HEK293 (cell line): Measurements from ENCODE around the gene UBALD2.

Experiments used
- CTCF ChIA-PET: fragments of 350-600 bp; formaldehyde crosslinking; extraction: SDS; loops from one replicate; lab custom pipeline; 2021; ENCODE audit warnings: antibody characterized with exemption; lab: Yijun Ruan, JAX
- POLR2A ChIA-PET: fragments of 300-600 bp; formaldehyde crosslinking; extraction: SDS; loops from one replicate; lab custom pipeline; 2020; ENCODE audit warnings: antibody characterized with exemption, inconsistent platforms; lab: Yijun Ruan, JAX
- H3K27ac ChIP-seq: fragments of 200-500 bp; sonication (Bioruptor generic); 2 replicates; pipeline ENCODE4 v1.5.1; 2014; ENCODE audit warnings: low read depth, low read length, control low read depth, inconsistent platforms; ENCODE audit errors: extremely low read depth
- H3K36me3 ChIP-seq, 2 experiments: fragments of 200-500 bp in 1 of 2; sonication (Bioruptor generic) in 1 of 2; 1 replicate in 1 of 2; 2 replicates in 1 of 2; pipeline ENCODE4 v1.5.1; 2014 to 2017; ENCODE audit warnings: inconsistent platforms in 2 of 2, low read length in 2 of 2; ENCODE audit not compliant: control insufficient read depth in 2 of 2, insufficient read depth in 1 of 2
- H3K4me1 ChIP-seq: fragments of 200-500 bp; sonication (Bioruptor generic); 2 replicates; pipeline ENCODE4 v1.5.1; 2014; ENCODE audit warnings: mild to moderate bottlenecking, low read length, inconsistent platforms; ENCODE audit not compliant: control insufficient read depth, insufficient read depth
- H3K4me3 ChIP-seq: 2 replicates; pipeline ENCODE4 v1.5.1; 2011; ENCODE audit warnings: low read depth, mild to moderate bottlenecking, control low read depth, low read length, moderate library complexity
- H3K9me3 ChIP-seq: fragments of 200-500 bp; sonication (Bioruptor generic); 2 replicates; pipeline ENCODE4 v1.5.1; 2014; ENCODE audit warnings: low read depth, low read length, inconsistent platforms; ENCODE audit not compliant: control insufficient read depth, insufficient read depth
- EGR2 ChIP-seq: fragments of 450-650 bp; formaldehyde crosslinking; IDR thresholded peaks from 2 replicates; pipeline ENCODE4 v1.5.1; 2016; ENCODE audit warnings: low read depth, missing biosample characterization, missing genetic modification characterization
- GFI1B ChIP-seq: fragments of 450-650 bp; formaldehyde crosslinking; IDR thresholded peaks from 2 replicates; pipeline ENCODE4 v1.5.1; 2016; ENCODE audit warnings: missing biosample characterization, missing genetic modification characterization
- GLIS1 ChIP-seq: fragments of 450-650 bp; formaldehyde crosslinking; IDR thresholded peaks from 2 replicates; pipeline ENCODE4 v1.5.1; 2016; ENCODE audit warnings: missing biosample characterization, missing genetic modification characterization
- MEIS1 ChIP-seq: sonication (generic); formaldehyde crosslinking; IDR thresholded peaks from 2 replicates; pipeline ENCODE4 v1.8.1; 2022; ENCODE audit warnings: missing genetic modification reagents, mild to moderate bottlenecking, borderline replicate concordance
- TRIM28 ChIP-seq: IDR thresholded peaks from 2 replicates; pipeline ENCODE4 v1.6.1; 2011; ENCODE audit warnings: low read length, control low read depth, borderline replicate concordance
- ZFP37 ChIP-seq: fragments of 450-650 bp; formaldehyde crosslinking; IDR thresholded peaks from 2 replicates; pipeline ENCODE4 v1.5.1; 2016; ENCODE audit warnings: missing biosample characterization, missing genetic modification characterization
- ZNF138 ChIP-seq: fragments of 450-650 bp; formaldehyde crosslinking; IDR thresholded peaks from 2 replicates; pipeline ENCODE4 v1.5.1; 2016; ENCODE audit warnings: missing biosample characterization, missing genetic modification characterization, borderline replicate concordance
- ZNF169 ChIP-seq: fragments of 450-650 bp; formaldehyde crosslinking; IDR thresholded peaks from 2 replicates; pipeline ENCODE4 v1.5.1; 2016; ENCODE audit warnings: missing biosample characterization, missing genetic modification characterization
- ZNF184 ChIP-seq: fragments of 450-650 bp; IDR thresholded peaks from 2 replicates; pipeline ENCODE4 v1.5.1; 2018; ENCODE audit warnings: missing biosample characterization, mild to moderate bottlenecking, missing genetic modification characterization
- ZNF239 ChIP-seq: fragments of 450-650 bp; formaldehyde crosslinking; IDR thresholded peaks from 2 replicates; pipeline ENCODE4 v1.5.1; 2016; ENCODE audit warnings: missing biosample characterization, missing genetic modification characterization
- ZNF24 ChIP-seq: fragments of 450-650 bp; formaldehyde crosslinking; IDR thresholded peaks from 2 replicates; pipeline ENCODE4 v1.5.1; 2016; ENCODE audit warnings: missing biosample characterization, missing genetic modification characterization
- ZNF324 ChIP-seq: fragments of 450-650 bp; formaldehyde crosslinking; IDR thresholded peaks from 2 replicates; pipeline ENCODE4 v1.5.1; 2016; ENCODE audit warnings: missing biosample characterization, missing genetic modification characterization
- ZNF354C ChIP-seq: fragments of 450-650 bp; formaldehyde crosslinking; IDR thresholded peaks from 2 replicates; pipeline ENCODE4 v1.5.1; 2016; ENCODE audit warnings: missing biosample characterization, missing genetic modification characterization, low read depth, borderline replicate concordance
- ZNF394 ChIP-seq: fragments of 450-650 bp; formaldehyde crosslinking; IDR thresholded peaks from 2 replicates; pipeline ENCODE4 v1.5.1; 2016; ENCODE audit warnings: missing biosample characterization, missing genetic modification characterization, mild to moderate bottlenecking, moderate library complexity, borderline replicate concordance
- ZNF433 ChIP-seq: fragments of 450-650 bp; formaldehyde crosslinking; IDR thresholded peaks from 2 replicates; pipeline ENCODE4 v1.5.1; 2016; ENCODE audit warnings: missing biosample characterization, missing genetic modification characterization, low read depth
- ZNF501 ChIP-seq: fragments of 450-650 bp; formaldehyde crosslinking; IDR thresholded peaks from 2 replicates; pipeline ENCODE4 v1.5.1; 2016; ENCODE audit warnings: missing biosample characterization, missing genetic modification characterization
- ZNF560 ChIP-seq: fragments of 450-650 bp; formaldehyde crosslinking; IDR thresholded peaks from 2 replicates; pipeline ENCODE4 v1.5.1; 2017; ENCODE audit warnings: missing biosample characterization, missing genetic modification characterization, borderline replicate concordance
- ZNF610 ChIP-seq: fragments of 450-650 bp; formaldehyde crosslinking; IDR thresholded peaks from 2 replicates; pipeline ENCODE4 v1.5.1; 2016; ENCODE audit warnings: missing biosample characterization, missing genetic modification characterization, borderline replicate concordance
- ZNF621 ChIP-seq: fragments of 450-650 bp; formaldehyde crosslinking; IDR thresholded peaks from 2 replicates; pipeline ENCODE4 v1.5.1; 2017; ENCODE audit warnings: missing biosample characterization, missing genetic modification characterization
- ZNF791 ChIP-seq: fragments of 450-650 bp; formaldehyde crosslinking; IDR thresholded peaks from 2 replicates; pipeline ENCODE4 v1.5.1; 2016; ENCODE audit warnings: missing biosample characterization, missing genetic modification characterization
- TF ChIP-seq, protein P1 (sequence below): fragments of 450-650 bp; formaldehyde crosslinking; IDR thresholded peaks from 2 replicates; pipeline ENCODE4 v1.5.1; 2016; ENCODE audit warnings: missing biosample characterization, missing genetic modification characterization
- TF ChIP-seq, protein P2 (sequence below): IDR thresholded peaks from 2 replicates; pipeline ENCODE4 v1.6.1; 2011; ENCODE audit warnings: mild to moderate bottlenecking, low read depth, low read length, borderline replicate concordance
- TF ChIP-seq, protein P3 (sequence below): fragments of 450-650 bp; formaldehyde crosslinking; conservative IDR thresholded peaks from 2 replicates; pipeline ENCODE4 v1.5.1; 2016; ENCODE audit warnings: low read depth, missing biosample characterization, missing genetic modification characterization

UBALD2 gene

DNA sequence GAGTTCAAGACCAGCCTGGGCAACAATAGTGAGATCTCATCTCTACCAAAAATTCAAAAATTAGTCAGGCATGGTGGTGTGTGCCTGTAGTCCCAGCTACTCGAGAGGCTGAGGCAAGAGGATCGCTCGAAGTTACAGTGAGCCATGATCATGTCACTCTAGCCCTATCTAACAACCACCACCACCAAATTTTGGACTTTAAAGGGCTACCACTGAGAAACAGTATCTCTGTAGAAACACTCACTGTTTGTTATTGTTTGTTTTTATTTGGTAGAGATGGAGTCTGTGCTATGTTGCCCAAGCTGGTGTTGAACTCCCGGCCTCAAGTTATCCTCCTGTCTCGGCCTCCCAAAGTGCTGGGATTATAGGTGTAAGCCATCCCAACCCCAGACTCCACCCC lies 1.3 kb upstream of the UBALD2 start (continued):
- TF ChIP-seq ZNF560, result no peak
- TF ChIP-seq ZFP37, result no peak
- TF ChIP-seq ZNF138 (tag by site-specific recombination), result no peak
- no peak for TF ChIP-seq ZNF324 (tag by site-specific recombination)
- TF ChIP-seq ZNF610 (tag by site-specific recombination), result no peak

DNA sequence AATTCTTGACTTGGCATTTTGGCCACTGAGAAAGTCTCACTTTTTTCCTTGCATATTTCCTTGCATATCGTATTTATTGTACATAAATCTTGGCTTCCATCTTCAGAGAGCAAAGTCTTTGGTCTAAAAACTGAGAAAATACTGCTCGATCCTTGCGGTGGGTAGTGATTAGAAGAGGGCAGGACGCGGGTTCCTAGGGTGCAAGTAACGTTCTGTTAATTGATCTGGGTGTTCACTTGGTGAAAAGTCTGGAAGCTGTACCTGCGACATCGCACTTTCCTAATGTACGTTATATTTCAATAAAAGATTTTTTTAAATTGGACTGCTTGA lies 758 bp upstream of the UBALD2 start:
- CTCF ChIA-PET, result interaction anchor here (0.6 to 6.4 kb wide), 6 partner anchors 15 to 259 kb away, joined by 3 to 47 read pairs (median 4); no protein-coding TSS in a partner anchor
- no peak for TF ChIP-seq ZNF791 (tag by site-specific recombination)
- TF ChIP-seq ZNF184 (tag by site-specific recombination), result no peak
- TF ChIP-seq GLIS1 (tag by site-specific recombination), result no peak
- TF ChIP-seq GFI1B (tag by site-specific recombination), result no peak
- TF ChIP-seq ZNF354C (tag by site-specific recombination), result no peak
- TF ChIP-seq MEIS1 (CRISPR knock-in tag), result no peak
- no peak for TF ChIP-seq EGR2 (tag by site-specific recombination)
- TF ChIP-seq, protein P1, sequence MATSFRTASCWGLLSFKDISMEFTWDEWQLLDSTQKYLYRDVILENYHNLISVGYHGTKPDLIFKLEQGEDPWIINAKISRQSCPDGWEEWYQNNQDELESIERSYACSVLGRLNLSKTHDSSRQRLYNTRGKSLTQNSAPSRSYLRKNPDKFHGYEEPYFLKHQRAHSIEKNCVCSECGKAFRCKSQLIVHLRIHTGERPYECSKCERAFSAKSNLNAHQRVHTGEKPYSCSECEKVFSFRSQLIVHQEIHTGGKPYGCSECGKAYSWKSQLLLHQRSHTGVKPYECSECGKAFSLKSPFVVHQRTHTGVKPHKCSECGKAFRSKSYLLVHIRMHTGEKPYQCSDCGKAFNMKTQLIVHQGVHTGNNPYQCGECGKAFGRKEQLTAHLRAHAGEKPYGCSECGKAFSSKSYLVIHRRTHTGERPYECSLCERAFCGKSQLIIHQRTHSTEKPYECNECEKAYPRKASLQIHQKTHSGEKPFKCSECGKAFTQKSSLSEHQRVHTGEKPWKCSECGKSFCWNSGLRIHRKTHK (tag by site-specific recombination), result no peak
- TF ChIP-seq, protein P2, sequence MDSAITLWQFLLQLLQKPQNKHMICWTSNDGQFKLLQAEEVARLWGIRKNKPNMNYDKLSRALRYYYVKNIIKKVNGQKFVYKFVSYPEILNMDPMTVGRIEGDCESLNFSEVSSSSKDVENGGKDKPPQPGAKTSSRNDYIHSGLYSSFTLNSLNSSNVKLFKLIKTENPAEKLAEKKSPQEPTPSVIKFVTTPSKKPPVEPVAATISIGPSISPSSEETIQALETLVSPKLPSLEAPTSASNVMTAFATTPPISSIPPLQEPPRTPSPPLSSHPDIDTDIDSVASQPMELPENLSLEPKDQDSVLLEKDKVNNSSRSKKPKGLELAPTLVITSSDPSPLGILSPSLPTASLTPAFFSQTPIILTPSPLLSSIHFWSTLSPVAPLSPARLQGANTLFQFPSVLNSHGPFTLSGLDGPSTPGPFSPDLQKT, result no peak
- no peak for TF ChIP-seq ZNF621
- TF ChIP-seq ZNF239 (tag by site-specific recombination), result no peak
- no peak for TF ChIP-seq ZNF24 (tag by site-specific recombination)
- no peak for TF ChIP-seq ZNF169 (tag by site-specific recombination)
- TF ChIP-seq, protein P3, sequence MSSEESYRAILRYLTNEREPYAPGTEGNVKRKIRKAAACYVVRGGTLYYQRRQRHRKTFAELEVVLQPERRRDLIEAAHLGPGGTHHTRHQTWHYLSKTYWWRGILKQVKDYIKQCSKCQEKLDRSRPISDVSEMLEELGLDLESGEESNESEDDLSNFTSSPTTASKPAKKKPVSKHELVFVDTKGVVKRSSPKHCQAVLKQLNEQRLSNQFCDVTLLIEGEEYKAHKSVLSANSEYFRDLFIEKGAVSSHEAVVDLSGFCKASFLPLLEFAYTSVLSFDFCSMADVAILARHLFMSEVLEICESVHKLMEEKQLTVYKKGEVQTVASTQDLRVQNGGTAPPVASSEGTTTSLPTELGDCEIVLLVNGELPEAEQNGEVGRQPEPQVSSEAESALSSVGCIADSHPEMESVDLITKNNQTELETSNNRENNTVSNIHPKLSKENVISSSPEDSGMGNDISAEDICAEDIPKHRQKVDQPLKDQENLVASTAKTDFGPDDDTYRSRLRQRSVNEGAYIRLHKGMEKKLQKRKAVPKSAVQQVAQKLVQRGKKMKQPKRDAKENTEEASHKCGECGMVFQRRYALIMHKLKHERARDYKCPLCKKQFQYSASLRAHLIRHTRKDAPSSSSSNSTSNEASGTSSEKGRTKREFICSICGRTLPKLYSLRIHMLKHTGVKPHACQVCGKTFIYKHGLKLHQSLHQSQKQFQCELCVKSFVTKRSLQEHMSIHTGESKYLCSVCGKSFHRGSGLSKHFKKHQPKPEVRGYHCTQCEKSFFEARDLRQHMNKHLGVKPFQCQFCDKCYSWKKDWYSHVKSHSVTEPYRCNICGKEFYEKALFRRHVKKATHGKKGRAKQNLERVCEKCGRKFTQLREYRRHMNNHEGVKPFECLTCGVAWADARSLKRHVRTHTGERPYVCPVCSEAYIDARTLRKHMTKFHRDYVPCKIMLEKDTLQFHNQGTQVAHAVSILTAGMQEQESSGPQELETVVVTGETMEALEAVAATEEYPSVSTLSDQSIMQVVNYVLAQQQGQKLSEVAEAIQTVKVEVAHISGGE, result no peak
- no peak for TF ChIP-seq ZNF433
- TF ChIP-seq TRIM28, result no peak
- TF ChIP-seq ZNF501 (tag by site-specific recombination), result no peak
- no peak for TF ChIP-seq ZNF394
- H3K4me1 ChIP-seq, result no peaks in the 10 kb centered on the region; the same call in 1 of the 2 replicates
- H3K36me3 ChIP-seq, result peaks cover 5 to 11% of the 10 kb centered on the region in 2 experiments; a peak in 2 of 3 replicates
- no peaks in the 10 kb centered on the region for H3K9me3 ChIP-seq
- POLR2A ChIA-PET, result interaction anchor here (0.6 to 1.7 kb wide), 28 partner anchors 8 to 409 kb away, joined by 3 to 17 read pairs (median 5); partner anchors contain the start of genes FBF1, PRPSAP1, RNF157 and WBP2
- H3K27ac ChIP-seq, result no peak overlapping the region
- no peak overlapping the region; the same call in 1 of the 2 replicates for H3K4me3 ChIP-seq
